Fibroblast of pulmonary artery (primary cell): Measurements from ENCODE around the gene PPP2R3B.

Source experiments
- DNase-seq: peaks from one replicate; pipeline ENCODE4 v3.0.0-alpha.2; 2010; ENCODE audit warnings: low read depth
- H3K4me3 ChIP-seq: replicated peaks from 2 replicates; pipeline ENCODE4 v1.5.1; 2011; ENCODE audit warnings: low read depth, mild to moderate bottlenecking, control low read depth, low read length, moderate library complexity
- CTCF ChIP-seq: IDR thresholded peaks from 2 replicates; pipeline ENCODE4 v1.5.1; 2011; ENCODE audit warnings: mild to moderate bottlenecking, control low read depth, low read length, inconsistent platforms; ENCODE audit errors: missing control alignments

PPP2R3B gene

GRCh38 chrX:295136-295535, 91.6 kb downstream of the PPP2R3B start:
- no peak for TF ChIP-seq CTCF
- DNase-seq: no peak
- no peak overlapping the region for H3K4me3 ChIP-seq

DNA sequence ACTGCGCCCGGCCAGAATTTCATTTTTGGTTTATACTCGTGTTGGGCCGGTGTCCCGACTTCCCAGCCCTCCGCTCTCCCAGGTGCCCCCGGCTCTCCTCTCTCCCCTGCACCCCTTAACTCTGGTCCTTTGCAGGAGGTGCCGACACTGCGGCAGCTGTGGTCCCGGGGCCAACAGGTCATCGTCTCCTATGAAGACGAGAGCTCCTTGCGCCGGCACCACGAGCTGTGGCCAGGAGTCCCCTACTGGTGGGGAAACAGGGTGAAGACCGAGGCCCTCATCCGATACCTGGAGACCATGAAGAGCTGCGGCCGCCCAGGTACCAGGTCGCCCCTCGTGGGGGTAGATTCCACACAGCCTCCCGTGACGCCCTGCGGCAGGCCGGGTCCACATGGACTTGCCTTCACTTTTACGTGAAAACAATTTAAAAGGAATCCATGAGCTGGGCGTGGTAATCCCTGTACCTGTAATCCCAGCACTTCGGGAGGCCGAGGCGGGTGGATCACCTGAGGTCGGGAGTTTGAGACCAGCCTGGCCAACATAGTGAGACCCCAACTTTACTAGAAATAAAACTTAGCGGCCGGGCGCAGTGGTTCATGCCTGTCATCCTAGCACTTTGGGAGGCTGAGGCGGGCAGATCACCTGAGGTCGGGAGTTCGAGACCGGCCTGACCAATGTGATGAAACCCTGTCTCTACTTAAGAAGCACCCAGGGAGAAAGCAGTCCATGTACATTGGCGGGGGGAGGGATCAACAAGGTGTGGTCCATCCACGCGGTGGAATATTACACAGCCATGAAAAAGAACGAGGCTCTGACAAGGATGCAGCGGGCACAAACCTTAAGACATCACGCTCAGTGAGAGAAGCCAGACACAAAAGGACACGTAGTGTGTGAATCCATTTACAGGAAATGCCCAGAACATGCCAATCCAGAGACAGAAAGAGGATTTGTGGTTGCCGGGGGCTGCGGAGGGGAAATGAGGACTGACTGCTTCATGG, 93.5 kb downstream of the PPP2R3B start:
- no peak for TF ChIP-seq CTCF
- no peak for DNase-seq
- no peak overlapping the region for H3K4me3 ChIP-seq

- no peak overlapping the region for H3K4me3 ChIP-seq
- no peak for TF ChIP-seq CTCF
- DNase-seq: no peak
These were observed 95.3 kb downstream of the PPP2R3B start for GRCh38 chrX:291411-291901.

DNA sequence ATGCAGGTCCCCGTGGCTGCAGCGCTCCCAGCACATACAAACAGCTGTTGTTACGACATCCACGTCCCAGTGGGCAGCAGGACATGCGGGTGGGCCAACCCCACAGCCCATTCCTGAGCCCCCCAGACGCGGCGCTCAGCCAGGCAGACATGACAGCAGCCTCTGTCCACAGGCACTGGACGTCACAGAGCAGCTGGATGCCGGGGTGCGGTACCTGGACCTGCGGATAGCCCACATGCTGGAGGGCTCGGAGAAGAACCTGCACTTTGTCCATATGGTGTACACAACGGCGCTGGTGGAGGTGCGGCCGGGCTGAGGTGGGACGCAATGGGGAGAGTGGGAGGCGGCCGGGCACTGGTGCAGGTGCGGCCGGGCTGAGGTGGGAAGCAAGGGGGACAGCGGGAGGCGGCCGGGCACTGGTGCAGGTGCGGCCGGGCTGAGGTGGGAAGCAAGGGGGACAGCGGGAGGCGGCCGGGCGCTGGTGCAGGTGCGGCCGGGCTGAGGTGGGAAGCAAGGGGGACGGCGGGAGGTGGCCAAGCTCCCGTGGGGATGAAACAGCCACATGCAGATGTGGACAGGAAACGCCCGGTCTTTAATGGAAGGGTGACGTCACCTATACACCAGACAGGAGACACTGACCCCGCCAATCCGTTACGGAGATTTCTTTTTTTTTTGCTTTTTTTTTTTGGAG, 96.1 kb downstream of the PPP2R3B start:
- DNase-seq: no peak
- no peak for TF ChIP-seq CTCF
- no peak overlapping the region for H3K4me3 ChIP-seq

- no peak overlapping the region for H3K4me3 ChIP-seq
- no peak for TF ChIP-seq CTCF
- no peak for DNase-seq
These were observed 98.1 kb downstream of the PPP2R3B start for GRCh38 chrX:288561-288991.

- DNase-seq: no peak
- no peak for TF ChIP-seq CTCF
- H3K4me3 ChIP-seq: no peak overlapping the region
These were observed 99.0 kb downstream of the PPP2R3B start for GRCh38 chrX:287670-288069.
